ENCODE measurements around the gene HVCN1.
"Not testable (repeated sequence)": the region's sequence is repeated elsewhere in the genome, so short reads cannot be mapped to it uniquely, and the experiment has no call there.

Gene HVCN1

GRCh38 chr12:110728628-110729027 is 39.7 kb upstream of the HVCN1 start:
- TF ChIP-seq CTCF (IDR thresholded peaks at IDR 0.05; ENCODE audit: control insufficient read depth, extremely low read depth, insufficient read depth), result no peak
- DNase-seq (ENCODE audit: low read depth), result no peak
- H3K4me3 ChIP-seq (ENCODE audit: low read depth, low read length), result no peak overlapping the region

GRCh38 chr12:110726708-110727369 is 37.9 kb upstream of the HVCN1 start:
- no peak for TF ChIP-seq CTCF (IDR thresholded peaks at IDR 0.05; ENCODE audit: control insufficient read depth, extremely low read depth, insufficient read depth)
- H3K4me3 ChIP-seq (ENCODE audit: low read depth, low read length), result no peak overlapping the region
- DNase-seq (ENCODE audit: low read depth), result no peak

GRCh38 chr12:110726028-110726427 is 37.1 kb upstream of the HVCN1 start:
- no peak for DNase-seq (ENCODE audit: low read depth)
- no peak overlapping the region for H3K4me3 ChIP-seq (ENCODE audit: low read depth, low read length)
- TF ChIP-seq CTCF (IDR thresholded peaks at IDR 0.05; ENCODE audit: control insufficient read depth, extremely low read depth, insufficient read depth), result no peak

GRCh38 chr12:110725267-110725666 is 36.4 kb upstream of the HVCN1 start:
- no peak for TF ChIP-seq CTCF (IDR thresholded peaks at IDR 0.05; ENCODE audit: control insufficient read depth, extremely low read depth, insufficient read depth)
- no peak for DNase-seq (ENCODE audit: low read depth)
- H3K4me3 ChIP-seq (ENCODE audit: low read depth, low read length), result no peak overlapping the region

GRCh38 chr12:110722892-110723291 is 34.0 kb upstream of the HVCN1 start:
- DNase-seq (ENCODE audit: low read depth); H3K4me3 ChIP-seq (ENCODE audit: low read depth, low read length): not testable (repeated sequence)

- H3K4me3 ChIP-seq (ENCODE audit: low read depth, low read length), result no peak overlapping the region
- no peak for DNase-seq (ENCODE audit: low read depth)
- no peak for TF ChIP-seq CTCF (IDR thresholded peaks at IDR 0.05; ENCODE audit: control insufficient read depth, extremely low read depth, insufficient read depth)
Measured at GRCh38 chr12:110721570-110721969, 32.7 kb upstream of the HVCN1 start.

GRCh38 chr12:110720516-110720915 is 31.6 kb upstream of the HVCN1 start:
- H3K4me3 ChIP-seq (ENCODE audit: low read depth, low read length), result no peak overlapping the region
- no peak for DNase-seq (ENCODE audit: low read depth)
- no peak for TF ChIP-seq CTCF (IDR thresholded peaks at IDR 0.05; ENCODE audit: control insufficient read depth, extremely low read depth, insufficient read depth)
